CD4-positive, alpha-beta memory T cell (primary cell): ENCODE results near the gene PODXL. TPM values are rescaled to one million over a fixed set of nuclear protein-coding genes. Genes with fewer than 3 reads are reported as not detected.

Experiments
- CTCF ChIA-PET: fragments of 350-600 bp; sonication (Branson Sonifier 250); formaldehyde crosslinking; loops from one replicate; lab custom pipeline; 2021; ENCODE audit warnings: inconsistent platforms; ENCODE audit not compliant: partially characterized antibody; lab: Charles Lee
- POLR2A ChIA-PET: fragments of 350-600 bp; sonication (Branson Sonifier 250); formaldehyde crosslinking; loops from one replicate; lab custom pipeline; 2021; ENCODE audit not compliant: partially characterized antibody; lab: Charles Lee
- DNase-seq, 5 donors: peaks; one replicate each; pipeline versions ENCODE4 v3.0.0 to v3.0.0-alpha.2; 2020 to 2022; ENCODE audit warnings: mixed read lengths in 1 of 5
- H3K27ac ChIP-seq: one replicate; pipeline ENCODE4 v1.7.0; 2013; ENCODE audit warnings: low read depth, low read length
- H3K27me3 ChIP-seq: 2 replicates; pipeline ENCODE4 v1.7.0; 2013; ENCODE audit warnings: mild to moderate bottlenecking, low read length, moderate library complexity; ENCODE audit not compliant: insufficient read depth
- H3K36me3 ChIP-seq: 2 replicates; pipeline ENCODE4 v1.7.0; 2013; ENCODE audit warnings: mild to moderate bottlenecking, low read length, moderate library complexity; ENCODE audit not compliant: insufficient read depth
- H3K4me1 ChIP-seq: 2 replicates; pipeline ENCODE4 v1.7.0; 2013; ENCODE audit warnings: mild to moderate bottlenecking, low read length, moderate library complexity; ENCODE audit not compliant: insufficient read depth
- H3K4me3 ChIP-seq, 2 donors: one replicate each; pipeline ENCODE4 v1.7.0; 2013; ENCODE audit warnings: low read length in 2 of 2, mild to moderate bottlenecking in 1 of 2
- H3K9me3 ChIP-seq, 2 donors: one replicate each; pipeline ENCODE4 v1.7.0; 2013; ENCODE audit warnings: low read length in 2 of 2, control low read depth in 1 of 2; ENCODE audit not compliant: control insufficient read depth in 1 of 2
- H3K27ac Mint-ChIP-seq, 7 donors: one replicate each; pipeline ENCODE4 v1.8.0; 2020 to 2021; ENCODE audit warnings: mixed read lengths in 7 of 7, mild to moderate bottlenecking in 6 of 7, inconsistent platforms in 3 of 7, moderate library complexity in 3 of 7
- H3K27me3 Mint-ChIP-seq, 2 donors: one replicate each; pipeline ENCODE4 v1.8.0; 2020 to 2021; ENCODE audit warnings: mixed read lengths in 2 of 2
- H3K36me3 Mint-ChIP-seq, 2 donors: one replicate each; pipeline ENCODE4 v1.8.0; 2020 to 2021; ENCODE audit warnings: mixed read lengths in 2 of 2, inconsistent platforms in 1 of 2, mild to moderate bottlenecking in 1 of 2
- H3K4me1 Mint-ChIP-seq, 4 donors: one replicate each; pipeline ENCODE4 v1.8.0; 2020 to 2021; ENCODE audit warnings: mixed read lengths in 4 of 4, mild to moderate bottlenecking in 1 of 4
- H3K4me3 Mint-ChIP-seq, 8 donors: one replicate each; pipeline ENCODE4 v1.8.0; 2020 to 2021; ENCODE audit warnings: mixed read lengths in 8 of 8, mild to moderate bottlenecking in 7 of 8, moderate library complexity in 6 of 8, inconsistent platforms in 3 of 8
- H3K9me3 Mint-ChIP-seq, 8 donors: one replicate each; pipeline ENCODE4 v1.8.0; 2020 to 2021; ENCODE audit warnings: mixed read lengths in 8 of 8, mild to moderate bottlenecking in 5 of 8, inconsistent platforms in 3 of 8, moderate library complexity in 1 of 8
- intact Hi-C: fragments of 100-400 bp; cut with micrococcal nuclease; formaldehyde crosslinking; loops from one replicate; pipeline ENCODE4 v1.15.1; 2023
- polyA plus RNA-seq, 2 donors: library from polyadenylated mRNA; unstranded; fragments of 300-500 nt; fragmentation: Illumina TruSeq; gene quantifications; one replicate each; pipeline ENCODE4 v1.2.3, GENCODE V29; 2021
- total RNA-seq, 2 experiments: library from RNA; stranded (reverse); gene quantifications; one replicate each; pipeline ENCODE4 v1.2.3, GENCODE V29; 2021

PODXL gene
- total and polyA plus RNA-seq, 4 experiments from 2014 or later, result 0.47 to 1.3 (median 1.2) TPM

GRCh38 chr7:131493581-131493980 is 62.8 kb downstream of the PODXL start:
- Mint-ChIP-seq H3K27ac (peak overlapping the region in 2 of 7 donors; percentile 14 to 36), H3K9me3 (no peaks in the 10 kb centered on the region), H3K36me3 (peaks cover 0 to 27% of the 10 kb centered on the region in 2 donors), H3K27me3 (no peaks in the 10 kb centered on the region), H3K4me1 (no peaks in the 10 kb centered on the region), H3K4me3 (no peak overlapping the region)
- no peaks in the 10 kb centered on the region for H3K9me3 ChIP-seq
- no peak overlapping the region for H3K4me3 ChIP-seq
- intact Hi-C loops, result no loop called here
- H3K4me1 ChIP-seq, result no peaks in the 10 kb centered on the region
- H3K36me3 ChIP-seq, result no peaks in the 10 kb centered on the region
- CTCF ChIA-PET, result interaction anchor here (1.4 to 1.7 kb wide), 4 partner anchors 13 to 22 kb away, joined by 4 to 6 read pairs (median 5); no protein-coding TSS in a partner anchor
- H3K27me3 ChIP-seq, result no peaks in the 10 kb centered on the region
- H3K27ac ChIP-seq, result no peak overlapping the region
- DNase-seq, result no peak
- POLR2A ChIA-PET, result interaction anchor here (1.3 to 1.6 kb wide), 2 partner anchors 8 to 10 kb away, joined by 4 to 6 read pairs; no protein-coding TSS in a partner anchor

GRCh38 chr7:131493081-131493480 is 63.3 kb downstream of the PODXL start:
- Histone ChIP-seq H3K4me1 (no peaks in the 10 kb centered on the region), H3K36me3 (no peaks in the 10 kb centered on the region), H3K27ac (no peak overlapping the region), H3K9me3 (no peaks in the 10 kb centered on the region), H3K27me3 (no peaks in the 10 kb centered on the region), H3K4me3 (no peak overlapping the region)
- ChIA-PET CTCF (interaction anchor here (0.7 to 1.7 kb wide), 7 partner anchors 8 to 233 kb away, joined by 3 to 6 read pairs (median 5); no protein-coding TSS in a partner anchor), POLR2A (interaction anchor here (0.9 to 1.6 kb wide), 3 partner anchors 8 to 51 kb away, joined by 3 to 6 read pairs (median 4); no protein-coding TSS in a partner anchor)
- Mint-ChIP-seq H3K9me3 (no peaks in the 10 kb centered on the region), H3K4me1 (no peaks in the 10 kb centered on the region), H3K36me3 (peaks cover 0 to 28% of the 10 kb centered on the region in 2 donors), H3K27me3 (no peaks in the 10 kb centered on the region), H3K27ac (no peak overlapping the region), H3K4me3 (no peak overlapping the region)
- intact Hi-C loops, result no loop called here
- no peak for DNase-seq

GRCh38 chr7:131489881-131490280 is 66.5 kb downstream of the PODXL start:
- ChIA-PET POLR2A (interaction anchor here (1.0 kb wide), 1 partner anchor 11 kb away, joined by 4 read pairs; no protein-coding TSS in a partner anchor), CTCF (no interaction called here)
- DNase-seq, result no peak
- Histone ChIP-seq H3K4me1 (no peaks in the 10 kb centered on the region), H3K27ac (no peak overlapping the region), H3K27me3 (no peaks in the 10 kb centered on the region), H3K9me3 (no peaks in the 10 kb centered on the region), H3K36me3 (peaks cover 5% of the 10 kb centered on the region), H3K4me3 (no peak overlapping the region)
- Mint-ChIP-seq H3K4me1 (peaks cover 0 to 2% (median 0%) of the 10 kb centered on the region in 4 donors), H3K27ac (peak overlapping the region in 1 of 7 donors; percentile 30), H3K27me3 (no peaks in the 10 kb centered on the region), H3K4me3 (no peak overlapping the region), H3K36me3 (peaks cover 6 to 20% of the 10 kb centered on the region in 2 donors), H3K9me3 (no peaks in the 10 kb centered on the region)
- intact Hi-C loops, result no loop called here

- H3K27me3 ChIP-seq, result no peaks in the 10 kb centered on the region
- POLR2A ChIA-PET, result no interaction called here
- H3K4me1 Mint-ChIP-seq, result peaks cover 0 to 2% (median 0%) of the 10 kb centered on the region in 4 donors
- CTCF ChIA-PET, result interaction anchor here (0.6 kb wide), 1 partner anchor 1098 kb away, joined by 4 read pairs; no protein-coding TSS in a partner anchor
- H3K4me3 ChIP-seq, result no peak overlapping the region
- no peak overlapping the region for H3K27ac ChIP-seq
- H3K4me1 ChIP-seq, result no peaks in the 10 kb centered on the region
- H3K9me3 ChIP-seq, result no peaks in the 10 kb centered on the region
- H3K27ac Mint-ChIP-seq, result no peak overlapping the region
- H3K27me3 Mint-ChIP-seq, result no peaks in the 10 kb centered on the region
- no peak for DNase-seq
- H3K36me3 ChIP-seq, result peaks cover 5% of the 10 kb centered on the region
- no peak overlapping the region for H3K4me3 Mint-ChIP-seq
- intact Hi-C loops, result no loop called here
- H3K36me3 Mint-ChIP-seq, result peaks cover 6 to 22% of the 10 kb centered on the region in 2 donors
- no peaks in the 10 kb centered on the region for H3K9me3 Mint-ChIP-seq
These were observed 67.2 kb downstream of the PODXL start for GRCh38 chr7:131489196-131489595.

GRCh38 chr7:131488361-131488760 is 68.1 kb downstream of the PODXL start:
- Mint-ChIP-seq H3K27me3 (no peaks in the 10 kb centered on the region), H3K36me3 (peaks cover 9 to 26% of the 10 kb centered on the region in 2 donors), H3K4me1 (peaks cover 0 to 2% (median 0%) of the 10 kb centered on the region in 4 donors), H3K4me3 (no peak overlapping the region), H3K27ac (no peak overlapping the region), H3K9me3 (no peaks in the 10 kb centered on the region)
- no peaks in the 10 kb centered on the region for H3K4me1 ChIP-seq
- ChIA-PET POLR2A (no interaction called here), CTCF (no interaction called here)
- DNase-seq, result no peak
- H3K9me3 ChIP-seq, result no peaks in the 10 kb centered on the region
- H3K4me3 ChIP-seq, result no peak overlapping the region
- no peak overlapping the region for H3K27ac ChIP-seq
- intact Hi-C loops, result no loop called here
- no peaks in the 10 kb centered on the region for H3K27me3 ChIP-seq
- H3K36me3 ChIP-seq, result peaks cover 5% of the 10 kb centered on the region

GRCh38 chr7:131487217-131487616 is 69.2 kb downstream of the PODXL start:
- no peak for DNase-seq
- H3K27ac Mint-ChIP-seq, result no peak overlapping the region
- Histone ChIP-seq H3K27ac (no peak overlapping the region), H3K4me1 (no peaks in the 10 kb centered on the region), H3K27me3 (no peaks in the 10 kb centered on the region), H3K9me3 (no peaks in the 10 kb centered on the region), H3K36me3 (peaks cover 5% of the 10 kb centered on the region), H3K4me3 (no peak overlapping the region)
- H3K4me1 Mint-ChIP-seq, result peaks cover 0 to 2% (median 0%) of the 10 kb centered on the region in 4 donors
- peaks cover 11 to 26% of the 10 kb centered on the region in 2 donors for H3K36me3 Mint-ChIP-seq
- no peak overlapping the region for H3K4me3 Mint-ChIP-seq
- ChIA-PET POLR2A (no interaction called here), CTCF (interaction anchor here (1.2 to 1.5 kb wide), 2 partner anchors 27 to 32 kb away, joined by 3 to 4 read pairs; no protein-coding TSS in a partner anchor)
- H3K27me3 Mint-ChIP-seq, result no peaks in the 10 kb centered on the region
- intact Hi-C loops, result no loop called here
- H3K9me3 Mint-ChIP-seq, result no peaks in the 10 kb centered on the region

GRCh38 chr7:131486346-131486745 is 70.1 kb downstream of the PODXL start:
- no peaks in the 10 kb centered on the region for H3K27me3 ChIP-seq
- H3K4me1 ChIP-seq, result no peaks in the 10 kb centered on the region
- no peak overlapping the region for H3K27ac ChIP-seq
- H3K36me3 ChIP-seq, result peaks cover 5% of the 10 kb centered on the region
- ChIA-PET POLR2A (no interaction called here), CTCF (interaction anchor here (1.5 kb wide), 1 partner anchor 28 kb away, joined by 4 read pairs; no protein-coding TSS in a partner anchor)
- Mint-ChIP-seq H3K4me1 (peaks cover 0 to 2% (median 0%) of the 10 kb centered on the region in 4 donors), H3K27me3 (no peaks in the 10 kb centered on the region), H3K36me3 (peaks cover 11 to 26% of the 10 kb centered on the region in 2 donors), H3K27ac (no peak overlapping the region), H3K9me3 (no peaks in the 10 kb centered on the region), H3K4me3 (no peak overlapping the region)
- H3K9me3 ChIP-seq, result no peaks in the 10 kb centered on the region
- DNase-seq, result no peak
- no peak overlapping the region for H3K4me3 ChIP-seq
- intact Hi-C loops, result no loop called here
